T-helper 17 cell (primary cell): ENCODE data around the gene GIGYF2. TPM values are rescaled to one million over a fixed set of nuclear protein-coding genes. Genes with fewer than 3 reads are reported as not detected.
"Not testable (repeated sequence)": the region's sequence is repeated elsewhere in the genome, so short reads cannot be mapped to it uniquely, and the experiment has no call there.

Experiments
- ATAC-seq: fragments of 150-1000 bp; cut with Tn5 transposase; 2 replicates; pipeline ENCODE4 v1.10.0; 2021; ENCODE audit warnings: mild to moderate bottlenecking, moderate library complexity
- DNase-seq, 3 donors: peaks; one replicate each; pipeline versions ENCODE4 v3.0.0 to v3.0.0-alpha.2; 2020 to 2021
- H3K9me3 ChIP-seq: one replicate; pipeline ENCODE4 v1.7.0; 2013; ENCODE audit warnings: low read length, mild to moderate bottlenecking; ENCODE audit not compliant: control insufficient read depth, poor library complexity, severe bottlenecking
- H3K27ac Mint-ChIP-seq: one replicate; pipeline ENCODE4 v1.8.0; 2022; ENCODE audit warnings: mild to moderate bottlenecking, moderate library complexity, mixed read lengths
- H3K27me3 Mint-ChIP-seq: one replicate; pipeline ENCODE4 v1.8.0; 2022; ENCODE audit warnings: mixed read lengths
- H3K36me3 Mint-ChIP-seq: one replicate; pipeline ENCODE4 v1.8.0; 2022; ENCODE audit warnings: low read depth, mixed read lengths
- H3K4me1 Mint-ChIP-seq: one replicate; pipeline ENCODE4 v1.8.0; 2022; ENCODE audit warnings: mild to moderate bottlenecking, mixed read lengths
- H3K4me3 Mint-ChIP-seq: one replicate; pipeline ENCODE4 v1.8.0; 2022; ENCODE audit warnings: mild to moderate bottlenecking, moderate library complexity, mixed read lengths
- total RNA-seq, 4 donors: library from RNA in 2 of 4; stranded (reverse) in 2 of 4; gene quantifications; one replicate each; pipeline ENCODE4 v1.2.3 and lab custom pipeline; 2022 to 2026

GIGYF2 gene
- total RNA-seq, 2 donors from 2014 or later = 55.9 to 62.9 TPM

GRCh38 chr2:232852081-232852480, 154.9 kb downstream of the GIGYF2 start:
- H3K36me3 Mint-ChIP-seq, H3K9me3 ChIP-seq, H3K27ac Mint-ChIP-seq, DNase-seq, H3K4me1 Mint-ChIP-seq, H3K27me3 Mint-ChIP-seq, ATAC-seq, H3K4me3 Mint-ChIP-seq: not testable (repeated sequence)

GRCh38 chr2:232852676-232853075, 155.5 kb downstream of the GIGYF2 start:
- no peak overlapping the region for H3K4me3 Mint-ChIP-seq
- no peak for ATAC-seq
- DNase-seq = no peak
- peaks cover 11% of the 10 kb centered on the region for H3K36me3 Mint-ChIP-seq
- no peak overlapping the region for H3K27ac Mint-ChIP-seq
- no peaks in the 10 kb centered on the region for H3K27me3 Mint-ChIP-seq
- H3K9me3 ChIP-seq = no peaks in the 10 kb centered on the region
- peaks cover 5% of the 10 kb centered on the region for H3K4me1 Mint-ChIP-seq

- Mint-ChIP-seq H3K4me1 (peaks cover 5% of the 10 kb centered on the region), H3K27ac (peak overlapping the region; percentile 82), H3K36me3 (peaks cover 8% of the 10 kb centered on the region), H3K4me3 (no peak overlapping the region), H3K27me3 (no peaks in the 10 kb centered on the region)
- DNase-seq = no peak
- no peak for ATAC-seq
- no peaks in the 10 kb centered on the region for H3K9me3 ChIP-seq
Measured at GRCh38 chr2:232854082-232854481, 157.0 kb downstream of the GIGYF2 start.

- Mint-ChIP-seq H3K27me3 (no peaks in the 10 kb centered on the region), H3K27ac (no peak overlapping the region), H3K36me3 (peaks cover 3% of the 10 kb centered on the region), H3K4me3 (no peak overlapping the region), H3K4me1 (peaks cover 3% of the 10 kb centered on the region)
- no peak for ATAC-seq
- no peaks in the 10 kb centered on the region for H3K9me3 ChIP-seq
- no peak for DNase-seq
Measured at GRCh38 chr2:232857158-232857563, 160.0 kb downstream of the GIGYF2 start.

GRCh38 chr2:232859385-232859916, 162.3 kb downstream of the GIGYF2 start:
- Mint-ChIP-seq H3K27me3 (no peaks in the 10 kb centered on the region), H3K36me3 (peaks cover 3% of the 10 kb centered on the region), H3K4me3 (no peak overlapping the region), H3K4me1 (peaks cover 2% of the 10 kb centered on the region), H3K27ac (peak overlapping the region; percentile 32)
- DNase-seq (no peak), ATAC-seq (no peak)
- H3K9me3 ChIP-seq = no peaks in the 10 kb centered on the region

- ATAC-seq = no peak
- Mint-ChIP-seq H3K27ac (no peak overlapping the region), H3K27me3 (no peaks in the 10 kb centered on the region), H3K36me3 (peaks cover 3% of the 10 kb centered on the region), H3K4me3 (no peak overlapping the region), H3K4me1 (peaks cover 2% of the 10 kb centered on the region)
- no peak for DNase-seq
- no peaks in the 10 kb centered on the region for H3K9me3 ChIP-seq
Measured at GRCh38 chr2:232860593-232861241, 163.6 kb downstream of the GIGYF2 start.

- Mint-ChIP-seq H3K4me3 (no peak overlapping the region), H3K27ac (no peak overlapping the region), H3K27me3 (no peaks in the 10 kb centered on the region), H3K4me1 (peaks cover 2% of the 10 kb centered on the region), H3K36me3 (peaks cover 3% of the 10 kb centered on the region)
- no peak for DNase-seq
- no peaks in the 10 kb centered on the region for H3K9me3 ChIP-seq
- no peak for ATAC-seq
Measured at GRCh38 chr2:232861353-232861752, 164.2 kb downstream of the GIGYF2 start.

GRCh38 chr2:232863996-232864395, 166.9 kb downstream of the GIGYF2 start:
- Mint-ChIP-seq H3K27me3 (no peaks in the 10 kb centered on the region), H3K4me3 (no peak overlapping the region), H3K4me1 (peaks cover 2% of the 10 kb centered on the region), H3K27ac (no peak overlapping the region), H3K36me3 (no peaks in the 10 kb centered on the region)
- DNase-seq (no peak), ATAC-seq (no peak)
- no peaks in the 10 kb centered on the region for H3K9me3 ChIP-seq

- Mint-ChIP-seq H3K4me1 (peaks cover 2% of the 10 kb centered on the region), H3K4me3 (no peak overlapping the region), H3K27ac (no peak overlapping the region), H3K36me3 (no peaks in the 10 kb centered on the region), H3K27me3 (no peaks in the 10 kb centered on the region)
- no peaks in the 10 kb centered on the region for H3K9me3 ChIP-seq
- ATAC-seq = no peak
- DNase-seq = no peak
Measured at GRCh38 chr2:232865165-232865564, 168.0 kb downstream of the GIGYF2 start.

GRCh38 chr2:232866104-232866503, 169.0 kb downstream of the GIGYF2 start:
- H3K9me3 ChIP-seq = no peaks in the 10 kb centered on the region
- Mint-ChIP-seq H3K27me3 (no peaks in the 10 kb centered on the region), H3K4me1 (peaks cover 2% of the 10 kb centered on the region), H3K27ac (no peak overlapping the region), H3K4me3 (no peak overlapping the region), H3K36me3 (no peaks in the 10 kb centered on the region)
- ATAC-seq (no peak), DNase-seq (no peak)

GRCh38 chr2:232869138-232870017, 172.2 kb downstream of the GIGYF2 start:
- DNase-seq (no peak), ATAC-seq (no peak)
- no peaks in the 10 kb centered on the region for H3K4me1 Mint-ChIP-seq
- H3K4me3 Mint-ChIP-seq = no peak overlapping the region
- H3K36me3 Mint-ChIP-seq = no peaks in the 10 kb centered on the region
- no peaks in the 10 kb centered on the region for H3K9me3 ChIP-seq
- H3K27ac Mint-ChIP-seq = no peak overlapping the region
- H3K27me3 Mint-ChIP-seq = peaks cover 7% of the 10 kb centered on the region

GRCh38 chr2:232870018-232870765, 173.1 kb downstream of the GIGYF2 start, which contains the start of gene SNORC:
SNORC (plus strand) TSS chr2:232870264; CDS start chr2:232870342, 78 bp downstream.
- no peak within 1 kb of the TSS for H3K4me3 Mint-ChIP-seq
- no peak for DNase-seq
- H3K4me1 Mint-ChIP-seq = peaks cover 3% of the 10 kb centered on the region
- no peak for ATAC-seq
- H3K36me3 Mint-ChIP-seq = no peaks in the 10 kb centered on the region
- H3K9me3 ChIP-seq = no peaks in the 10 kb centered on the region
- peaks cover 15% of the 10 kb centered on the region for H3K27me3 Mint-ChIP-seq
- H3K27ac Mint-ChIP-seq = no peak within 1 kb of the TSS
